Omental fat pad (tissue), 4 donors: Measurements from ENCODE around the gene PTPRF. TPM values are rescaled to one million over a fixed set of nuclear protein-coding genes. Genes with fewer than 3 reads are reported as not detected.

ENCODE experiments used
- ATAC-seq: fragments of 150-250 bp; one replicate; pipeline ENCODE4 v1.9.1; 2016; ENCODE audit warnings: mild to moderate bottlenecking, moderate library complexity; ENCODE audit not compliant: low FRiP score
- DNase-seq: peaks from one replicate; pipeline ENCODE4 v3.0.0-alpha.2; 2019; ENCODE audit warnings: low spot score
- CTCF ChIP-seq, 3 donors: fragments of 450-650 bp; IDR thresholded peaks; one replicate each; pipeline ENCODE4 v1.5.1; 2016 to 2017; ENCODE audit warnings: antibody characterized with exemption in 3 of 3, mild to moderate bottlenecking in 3 of 3, moderate library complexity in 2 of 3
- total RNA-seq, 4 donors: library from RNA; depleted of rRNA; stranded (reverse); fragments of >200 nt; gene quantifications; one replicate each; pipeline ENCODE4 v1.1.0, GENCODE V29; 2016

PTPRF gene
- total RNA-seq, 4 donors from 2014 or later, result 79.1 to 176 (median 139) TPM

- ATAC-seq (no peak), DNase-seq (no peak)
- TF ChIP-seq CTCF (IDR thresholded peaks at IDR 0.05), result no peak
These were observed 6.2 kb downstream of the PTPRF start for GRCh38 chr1:43536864-43537358.

- ATAC-seq (no peak), DNase-seq (no peak)
- no peak for TF ChIP-seq CTCF (IDR thresholded peaks at IDR 0.05)
These were observed 6.9 kb downstream of the PTPRF start for GRCh38 chr1:43537423-43538142.

GRCh38 chr1:43538143-43538487 lies 7.4 kb downstream of the PTPRF start:
- TF ChIP-seq CTCF (IDR thresholded peaks at IDR 0.05), result no peak
- DNase-seq (no peak), ATAC-seq (no peak)

- no peak for TF ChIP-seq CTCF (IDR thresholded peaks at IDR 0.05)
- ATAC-seq (no peak), DNase-seq (no peak)
These were observed 8.3 kb downstream of the PTPRF start for GRCh38 chr1:43538969-43539368.

GRCh38 chr1:43539726-43540434 lies 9.2 kb downstream of the PTPRF start:
- no peak for TF ChIP-seq CTCF (IDR thresholded peaks at IDR 0.05)
- DNase-seq (no peak), ATAC-seq (no peak)

GRCh38 chr1:43540653-43541071 lies 10.0 kb downstream of the PTPRF start:
- DNase-seq (no peak), ATAC-seq (peak; percentile 74)
- no peak for TF ChIP-seq CTCF (IDR thresholded peaks at IDR 0.05)

GRCh38 chr1:43541141-43541540 lies 10.5 kb downstream of the PTPRF start:
- TF ChIP-seq CTCF (IDR thresholded peaks at IDR 0.05), result no peak
- ATAC-seq (no peak), DNase-seq (no peak)
